ENCODE results near the gene RAB20.
"Not testable (repeated sequence)": the region's sequence is repeated elsewhere in the genome, so short reads cannot be mapped to it uniquely, and the experiment has no call there.

The RAB20 gene

GRCh38 chr13:110492679-110493593, 68.6 kb downstream of the RAB20 start:
- Mint-ChIP-seq H3K4me1 (ENCODE audit: low read depth) (no peaks in the 10 kb centered on the region), H3K9me3 (no peaks in the 10 kb centered on the region), H3K4me3 (no peak overlapping the region), H3K27me3 (no peaks in the 10 kb centered on the region), H3K27ac (no peak overlapping the region), H3K36me3 (ENCODE audit: low read depth) (no peaks in the 10 kb centered on the region)

GRCh38 chr13:110491869-110492678, 69.4 kb downstream of the RAB20 start:
- Mint-ChIP-seq H3K9me3 (no peaks in the 10 kb centered on the region), H3K27ac (no peak overlapping the region), H3K4me1 (ENCODE audit: low read depth) (no peaks in the 10 kb centered on the region)

GRCh38 chr13:110490009-110490770, 71.3 kb downstream of the RAB20 start:
- H3K36me3 Mint-ChIP-seq (ENCODE audit: low read depth), result no peaks in the 10 kb centered on the region
- no peak overlapping the region for H3K4me3 Mint-ChIP-seq
- H3K27me3 Mint-ChIP-seq, result no peaks in the 10 kb centered on the region
- H3K9me3 Mint-ChIP-seq, result no peaks in the 10 kb centered on the region
- no peaks in the 10 kb centered on the region for H3K4me1 Mint-ChIP-seq (ENCODE audit: low read depth)
- no peak overlapping the region for H3K27ac Mint-ChIP-seq

More at GRCh38 chr13:110491869-110492678, 69.4 kb downstream of the RAB20 start:
- Mint-ChIP-seq H3K27me3 (no peaks in the 10 kb centered on the region), H3K36me3 (ENCODE audit: low read depth) (no peaks in the 10 kb centered on the region), H3K4me3 (no peak overlapping the region)

- H3K4me1 Mint-ChIP-seq (ENCODE audit: low read depth); H3K36me3 Mint-ChIP-seq (ENCODE audit: low read depth); H3K9me3 Mint-ChIP-seq; H3K27me3 Mint-ChIP-seq; H3K4me3 Mint-ChIP-seq; H3K27ac Mint-ChIP-seq: not testable (repeated sequence)
Observed at GRCh38 chr13:110486880-110487279, 74.6 kb downstream of the RAB20 start.

GRCh38 chr13:110486061-110486715, 75.3 kb downstream of the RAB20 start:
- Mint-ChIP-seq H3K9me3 (no peaks in the 10 kb centered on the region), H3K4me3 (no peak overlapping the region), H3K27ac (no peak overlapping the region), H3K4me1 (ENCODE audit: low read depth) (no peaks in the 10 kb centered on the region), H3K36me3 (ENCODE audit: low read depth) (no peaks in the 10 kb centered on the region), H3K27me3 (peaks cover 4% of the 10 kb centered on the region)

- Mint-ChIP-seq H3K4me3 (no peak overlapping the region), H3K27ac (no peak overlapping the region), H3K27me3 (peaks cover 4% of the 10 kb centered on the region), H3K9me3 (no peaks in the 10 kb centered on the region), H3K36me3 (ENCODE audit: low read depth) (no peaks in the 10 kb centered on the region), H3K4me1 (ENCODE audit: low read depth) (no peaks in the 10 kb centered on the region)
Observed at GRCh38 chr13:110485604-110486003, 75.9 kb downstream of the RAB20 start.

GRCh38 chr13:110484290-110485048, 77.1 kb downstream of the RAB20 start:
- peaks cover 4% of the 10 kb centered on the region for H3K27me3 Mint-ChIP-seq
- no peak overlapping the region for H3K4me3 Mint-ChIP-seq
- H3K4me1 Mint-ChIP-seq (ENCODE audit: low read depth), result no peaks in the 10 kb centered on the region
- no peaks in the 10 kb centered on the region for H3K9me3 Mint-ChIP-seq
- no peaks in the 10 kb centered on the region for H3K36me3 Mint-ChIP-seq (ENCODE audit: low read depth)
- H3K27ac Mint-ChIP-seq, result no peak overlapping the region

- peaks cover 4% of the 10 kb centered on the region for H3K27me3 Mint-ChIP-seq
- no peaks in the 10 kb centered on the region for H3K9me3 Mint-ChIP-seq
- no peaks in the 10 kb centered on the region for H3K4me1 Mint-ChIP-seq (ENCODE audit: low read depth)
- H3K4me3 Mint-ChIP-seq, result no peak overlapping the region
- no peak overlapping the region for H3K27ac Mint-ChIP-seq
- H3K36me3 Mint-ChIP-seq (ENCODE audit: low read depth), result no peaks in the 10 kb centered on the region
Observed at GRCh38 chr13:110483386-110483968, 78.0 kb downstream of the RAB20 start.

GRCh38 chr13:110480161-110480560, 81.4 kb downstream of the RAB20 start:
- Mint-ChIP-seq H3K27ac (no peak overlapping the region), H3K9me3 (no peaks in the 10 kb centered on the region), H3K4me3 (no peak overlapping the region), H3K27me3 (peaks cover 10% of the 10 kb centered on the region), H3K36me3 (ENCODE audit: low read depth) (no peaks in the 10 kb centered on the region), H3K4me1 (ENCODE audit: low read depth) (no peaks in the 10 kb centered on the region)

GRCh38 chr13:110479648-110480047, 81.9 kb downstream of the RAB20 start:
- Mint-ChIP-seq H3K27me3 (peaks cover 10% of the 10 kb centered on the region), H3K27ac (no peak overlapping the region), H3K4me1 (ENCODE audit: low read depth) (no peaks in the 10 kb centered on the region), H3K4me3 (no peak overlapping the region), H3K36me3 (ENCODE audit: low read depth) (no peaks in the 10 kb centered on the region), H3K9me3 (no peaks in the 10 kb centered on the region)

GRCh38 chr13:110479215-110479545, 82.3 kb downstream of the RAB20 start:
- H3K27ac Mint-ChIP-seq, result no peak overlapping the region
- H3K4me3 Mint-ChIP-seq, result no peak overlapping the region
- H3K27me3 Mint-ChIP-seq, result peaks cover 10% of the 10 kb centered on the region
- H3K9me3 Mint-ChIP-seq, result no peaks in the 10 kb centered on the region
- H3K4me1 Mint-ChIP-seq (ENCODE audit: low read depth), result no peaks in the 10 kb centered on the region
- H3K36me3 Mint-ChIP-seq (ENCODE audit: low read depth), result no peaks in the 10 kb centered on the region

- H3K36me3 Mint-ChIP-seq (ENCODE audit: low read depth), result no peaks in the 10 kb centered on the region
- H3K4me1 Mint-ChIP-seq (ENCODE audit: low read depth), result no peaks in the 10 kb centered on the region
- no peak overlapping the region for H3K4me3 Mint-ChIP-seq
- no peaks in the 10 kb centered on the region for H3K9me3 Mint-ChIP-seq
- H3K27me3 Mint-ChIP-seq, result peaks cover 10% of the 10 kb centered on the region
- no peak overlapping the region for H3K27ac Mint-ChIP-seq
Observed at GRCh38 chr13:110478405-110479214, 82.9 kb downstream of the RAB20 start.

- Mint-ChIP-seq H3K36me3 (ENCODE audit: low read depth) (no peaks in the 10 kb centered on the region), H3K4me1 (ENCODE audit: low read depth) (no peaks in the 10 kb centered on the region), H3K27me3 (peaks cover 10% of the 10 kb centered on the region), H3K27ac (no peak overlapping the region), H3K4me3 (no peak overlapping the region), H3K9me3 (no peaks in the 10 kb centered on the region)
Observed at GRCh38 chr13:110477706-110478245, 83.7 kb downstream of the RAB20 start.

Measured in stimulated activated naive CD8-positive, alpha-beta T cell treated with anti-CD3 and anti-CD28 coated beads, Interleukin-15, Interleukin-2, amounts not matched to agents 100 ng/mL and 50 ng/mL, for 24 hours (primary cell).